PFSK-1 (cell line): Measurements from ENCODE around the gene NBEA.

Experiments
- FOXP2 ChIP-seq: optimal IDR thresholded peaks from 2 replicates; pipeline ENCODE3; 2011; ENCODE audit warnings: borderline replicate concordance, control low read depth, inconsistent platforms; ENCODE audit not compliant: insufficient read depth; ENCODE audit errors: extremely low read length, extremely low read depth
- POLR2AphosphoS5 ChIP-seq: IDR thresholded peaks from 2 replicates; pipeline ENCODE4 v1.6.1; 2012; ENCODE audit warnings: low read depth, mild to moderate bottlenecking, control low read depth, low read length, moderate library complexity
- REST ChIP-seq, 2 experiments: IDR thresholded peaks; 2 replicates each; pipeline versions ENCODE4 v1.6.1 to v1.8.0; 2011 to 2012; ENCODE audit warnings: low read depth in 2 of 2, low read length in 2 of 2, control low read depth in 1 of 2, inconsistent platforms in 1 of 2, mild to moderate bottlenecking in 1 of 2, moderate library complexity in 1 of 2; ENCODE audit not compliant: insufficient read depth in 1 of 2
- SIN3A ChIP-seq: IDR thresholded peaks from 2 replicates; pipeline ENCODE4 v1.6.1; 2012; ENCODE audit warnings: mild to moderate bottlenecking, low read length, moderate library complexity, borderline replicate concordance; ENCODE audit not compliant: insufficient read depth
- TAF1 ChIP-seq: IDR thresholded peaks from 2 replicates; pipeline ENCODE4 v1.6.1; 2012; ENCODE audit warnings: low read length, control low read depth, borderline replicate concordance; ENCODE audit not compliant: insufficient read depth

NBEA gene

GRCh38 chr13:35005051-35005450 lies 63.0 kb downstream of the NBEA start:
- no peak for TF ChIP-seq POLR2AphosphoS5
- no peak for TF ChIP-seq REST (IDR thresholded peaks at IDR 0.05; ENCODE audit: insufficient read depth in 1 of 2, low read depth in 2 of 2, low read length in 2 of 2)
- no peak for TF ChIP-seq FOXP2
- TF ChIP-seq TAF1: no peak
- no peak for TF ChIP-seq SIN3A

GRCh38 chr13:35014606-35015213 lies 72.6 kb downstream of the NBEA start:
- TF ChIP-seq SIN3A (no peak), FOXP2 (no peak), REST (IDR thresholded peaks at IDR 0.05; ENCODE audit: insufficient read depth in 1 of 2, low read depth in 2 of 2, low read length in 2 of 2) (no peak), TAF1 (no peak), POLR2AphosphoS5 (no peak)

GRCh38 chr13:35016362-35017112 lies 74.5 kb downstream of the NBEA start:
- no peak for TF ChIP-seq REST (IDR thresholded peaks at IDR 0.05; ENCODE audit: insufficient read depth in 1 of 2, low read depth in 2 of 2, low read length in 2 of 2)
- TF ChIP-seq POLR2AphosphoS5: no peak
- TF ChIP-seq SIN3A: no peak
- no peak for TF ChIP-seq FOXP2
- no peak for TF ChIP-seq TAF1

GRCh38 chr13:35025314-35025713 lies 83.2 kb downstream of the NBEA start:
- TF ChIP-seq FOXP2 (no peak), SIN3A (no peak), POLR2AphosphoS5 (no peak), REST (IDR thresholded peaks at IDR 0.05; ENCODE audit: insufficient read depth in 1 of 2, low read depth in 2 of 2, low read length in 2 of 2) (no peak), TAF1 (no peak)
